Stimulated activated CD4-positive, alpha-beta T cell treated with anti-CD3 and anti-CD28 coated beads, Interleukin-15, amount 100 ng/mL, for 1 hour (primary cell): ENCODE measurements around the gene C1orf174.
A peak's percentile ranks its signal among the peaks of the same experiment; 100 is the strongest.

Experiments used
- DNase-seq, 2 donors: peaks; one replicate each; pipeline ENCODE4 v3.0.0-alpha.2; 2020; ENCODE audit warnings: low read depth in 1 of 2, low spot score in 1 of 2

Gene C1orf174

GRCh38 chr1:3900150-3900968, at the start of gene C1orf174:
TSS of gene C1orf174 (minus strand) at chr1:3900272. CDS start at chr1:3900186, 86 bp downstream.
- DNase-seq, result peak; percentile 86

GRCh38 chr1:3948344-3948743, 48.3 kb upstream of the C1orf174 start:
- DNase-seq, result no peak

GRCh38 chr1:3945916-3946840, 46.1 kb upstream of the C1orf174 start:
- DNase-seq, result no peak

- no peak for DNase-seq
Observed at GRCh38 chr1:3945222-3945621, 45.1 kb upstream of the C1orf174 start.

GRCh38 chr1:3944578-3945125, 44.6 kb upstream of the C1orf174 start:
- DNase-seq, result no peak

GRCh38 chr1:3943806-3944577, 43.9 kb upstream of the C1orf174 start:
- DNase-seq, result no peak

- DNase-seq, result no peak
Observed at GRCh38 chr1:3943123-3943431, 43.0 kb upstream of the C1orf174 start.

- no peak for DNase-seq
Observed at GRCh38 chr1:3942416-3943122, 42.5 kb upstream of the C1orf174 start.

GRCh38 chr1:3940754-3941345, 40.8 kb upstream of the C1orf174 start:
- DNase-seq, result no peak

- DNase-seq, result no peak
Observed at GRCh38 chr1:3940081-3940753, 40.1 kb upstream of the C1orf174 start.

GRCh38 chr1:3939242-3940080, 39.4 kb upstream of the C1orf174 start:
- DNase-seq, result no peak

- no peak for DNase-seq
Observed at GRCh38 chr1:3932156-3932919, 32.3 kb upstream of the C1orf174 start.

GRCh38 chr1:3931007-3931912, 31.2 kb upstream of the C1orf174 start:
- DNase-seq, result no peak

GRCh38 chr1:3930301-3931006, 30.4 kb upstream of the C1orf174 start:
- no peak for DNase-seq

- no peak for DNase-seq
Observed at GRCh38 chr1:3929126-3929525, 29.1 kb upstream of the C1orf174 start.

- no peak for DNase-seq
Observed at GRCh38 chr1:3928586-3928985, 28.5 kb upstream of the C1orf174 start.
